Breast epithelium (tissue), 4 donors: ENCODE data around the gene DALRD3. TPM values are rescaled to one million over a fixed set of nuclear protein-coding genes. Genes with fewer than 3 reads are reported as not detected.

Source experiments
- DNase-seq, 2 donors: peaks; one replicate each; pipeline ENCODE4 v3.0.0-alpha.2; 2019; ENCODE audit warnings: low spot score in 2 of 2
- H3K27ac ChIP-seq, 2 donors: fragments of 200-600 bp; sonication (generic) in 1 of 2; one replicate each; pipeline ENCODE4 v1.5.1; 2016 to 2019; ENCODE audit warnings: mild to moderate bottlenecking in 1 of 2
- H3K27me3 ChIP-seq, 2 donors: fragments of 200-600 bp; sonication (generic) in 1 of 2; one replicate each; pipeline versions ENCODE4 v1.5.1 to v1.6.0; 2017 to 2019; ENCODE audit warnings: control low read depth in 1 of 2, mild to moderate bottlenecking in 1 of 2
- H3K36me3 ChIP-seq: fragments of 200-600 bp; one replicate; pipeline ENCODE4 v1.5.1; 2019
- H3K4me1 ChIP-seq, 2 donors: fragments of 200-600 bp; sonication (generic); one replicate each; pipeline ENCODE4 v1.5.1; 2016 to 2019; ENCODE audit warnings: control low read depth in 1 of 2
- H3K4me3 ChIP-seq, 3 donors: fragments of 200-600 bp; sonication (generic); 1 replicate in 2 of 3; 2 replicates in 1 of 3; pipeline ENCODE4 v1.5.1; 2016 to 2019; ENCODE audit warnings: mild to moderate bottlenecking in 3 of 3, moderate library complexity in 2 of 3
- H3K9me3 ChIP-seq, 2 donors: fragments of 200-600 bp; sonication (generic) in 1 of 2; one replicate each; pipeline ENCODE4 v1.5.1; 2016 to 2019; ENCODE audit warnings: control low read depth in 1 of 2
- CTCF ChIP-seq, 3 donors: fragments of 450-650 bp; IDR thresholded peaks; one replicate each; pipeline ENCODE4 v1.5.1; 2016 to 2017; ENCODE audit warnings: antibody characterized with exemption in 3 of 3, mild to moderate bottlenecking in 3 of 3, moderate library complexity in 3 of 3
- POLR2A ChIP-seq: fragments of 450-650 bp; IDR thresholded peaks from one replicate; pipeline ENCODE4 v1.6.1; 2016; ENCODE audit warnings: antibody characterized with exemption, mild to moderate bottlenecking, moderate library complexity
- POLR2AphosphoS5 ChIP-seq, 3 donors: sonication (generic); formaldehyde crosslinking; IDR thresholded peaks; one replicate each; pipeline ENCODE4 v1.6.1; 2017; ENCODE audit warnings: antibody characterized with exemption in 3 of 3
- intact Hi-C: fragments of 100-400 bp; cut with DNase I; formaldehyde crosslinking; loops from one replicate; pipeline ENCODE4 v1.15.1; 2023; ENCODE audit warnings: low total_unique reads
- total RNA-seq, 3 donors: library from RNA; depleted of rRNA; stranded (reverse); fragments of >200 nt; gene quantifications; one replicate each; pipeline ENCODE4 v1.1.0, GENCODE V29; 2016

Gene DALRD3
- total RNA-seq, 3 donors from 2014 or later: 27.5 to 48.4 (median 37.7) TPM

- Histone ChIP-seq H3K27ac (no peak overlapping the region), H3K36me3 (no peaks in the 10 kb centered on the region), H3K9me3 (no peaks in the 10 kb centered on the region), H3K4me1 (no peaks in the 10 kb centered on the region), H3K27me3 (no peaks in the 10 kb centered on the region), H3K4me3 (no peak overlapping the region)
- intact Hi-C loops: no loop called here
- DNase-seq: no peak
- TF ChIP-seq POLR2AphosphoS5 (IDR thresholded peaks at IDR 0.05): no peak
- TF ChIP-seq POLR2A: no peak
- TF ChIP-seq CTCF (IDR thresholded peaks at IDR 0.05): no peak
Measured at GRCh38 chr3:48997714-48998637, 20.4 kb downstream of the DALRD3 start.

- Histone ChIP-seq H3K9me3 (no peaks in the 10 kb centered on the region), H3K27me3 (no peaks in the 10 kb centered on the region), H3K4me3 (no peak overlapping the region), H3K36me3 (no peaks in the 10 kb centered on the region), H3K4me1 (no peaks in the 10 kb centered on the region), H3K27ac (no peak overlapping the region)
- no peak for DNase-seq
- TF ChIP-seq CTCF (IDR thresholded peaks at IDR 0.05) (no peak), POLR2AphosphoS5 (IDR thresholded peaks at IDR 0.05) (no peak), POLR2A (no peak)
- intact Hi-C loops: no loop called here
Measured at GRCh38 chr3:48997102-48997635, 21.2 kb downstream of the DALRD3 start.

GRCh38 chr3:48996640-48997039 lies 21.7 kb downstream of the DALRD3 start:
- Histone ChIP-seq H3K36me3 (no peaks in the 10 kb centered on the region), H3K27me3 (no peaks in the 10 kb centered on the region), H3K27ac (no peak overlapping the region), H3K9me3 (no peaks in the 10 kb centered on the region), H3K4me3 (no peak overlapping the region), H3K4me1 (no peaks in the 10 kb centered on the region)
- DNase-seq: no peak
- TF ChIP-seq CTCF (IDR thresholded peaks at IDR 0.05) (no peak), POLR2AphosphoS5 (IDR thresholded peaks at IDR 0.05) (no peak)
- intact Hi-C loops: no loop called here

GRCh38 chr3:48993834-48994233 lies 24.5 kb downstream of the DALRD3 start:
- Histone ChIP-seq H3K9me3 (no peaks in the 10 kb centered on the region), H3K27me3 (no peaks in the 10 kb centered on the region), H3K4me1 (peaks cover 4 to 6% of the 10 kb centered on the region in 2 donors), H3K4me3 (no peak overlapping the region), H3K36me3 (no peaks in the 10 kb centered on the region), H3K27ac (no peak overlapping the region)
- DNase-seq: no peak
- TF ChIP-seq POLR2AphosphoS5 (IDR thresholded peaks at IDR 0.05): no peak
- no peak for TF ChIP-seq CTCF (IDR thresholded peaks at IDR 0.05)
- no peak for TF ChIP-seq POLR2A
- intact Hi-C loops: no loop called here

- no peak for DNase-seq
- TF ChIP-seq POLR2AphosphoS5 (IDR thresholded peaks at IDR 0.05) (no peak), POLR2A (no peak)
- no peaks in the 10 kb centered on the region for H3K36me3 ChIP-seq
- H3K27ac ChIP-seq: peak overlapping the region; percentile 29 to 54
- H3K27me3 ChIP-seq: no peaks in the 10 kb centered on the region
- H3K9me3 ChIP-seq: no peaks in the 10 kb centered on the region
- intact Hi-C loops: no loop called here
- H3K4me1 ChIP-seq: peaks cover 5 to 7% of the 10 kb centered on the region in 2 donors
- H3K4me3 ChIP-seq: peak overlapping the region in 2 of 3 donors; percentile 91 to 96
Measured at GRCh38 chr3:48991851-48992545, 26.4 kb downstream of the DALRD3 start.
